T-helper 22 cell (primary cell): ENCODE measurements around the gene ASTN2.

Experiments
- DNase-seq: peaks from one replicate; pipeline ENCODE4 v3.0.0-alpha.2; 2020; ENCODE audit warnings: low read depth

Gene ASTN2

GRCh38 chr9:117414906-117415331, at the start of gene ASTN2:
Gene ASTN2, minus strand, starts transcription at chr9:117415057. Its CDS starts 119 bp downstream, at chr9:117414938.
- DNase-seq, result no peak

GRCh38 chr9:117462861-117463260, 48.0 kb upstream of the ASTN2 start:
- DNase-seq, result no peak

- no peak for DNase-seq
These were observed 46.5 kb upstream of the ASTN2 start for GRCh38 chr9:117461386-117461785.

GRCh38 chr9:117460743-117461142, 45.9 kb upstream of the ASTN2 start:
- DNase-seq, result no peak

- no peak for DNase-seq
These were observed 45.1 kb upstream of the ASTN2 start for GRCh38 chr9:117459913-117460312.

- no peak for DNase-seq
These were observed 43.2 kb upstream of the ASTN2 start for GRCh38 chr9:117458066-117458465.

- DNase-seq, result no peak
These were observed 39.9 kb upstream of the ASTN2 start for GRCh38 chr9:117454711-117455110.

- DNase-seq, result no peak
These were observed 38.9 kb upstream of the ASTN2 start for GRCh38 chr9:117453737-117454136.

GRCh38 chr9:117451311-117451710, 36.5 kb upstream of the ASTN2 start:
- DNase-seq, result no peak

- DNase-seq, result no peak
These were observed 33.2 kb upstream of the ASTN2 start for GRCh38 chr9:117448066-117448465.

GRCh38 chr9:117445631-117446030, 30.8 kb upstream of the ASTN2 start:
- DNase-seq, result no peak

GRCh38 chr9:117444501-117444900, 29.6 kb upstream of the ASTN2 start:
- DNase-seq, result no peak

- DNase-seq, result no peak
These were observed 22.4 kb upstream of the ASTN2 start for GRCh38 chr9:117437283-117437682.

- DNase-seq, result no peak
These were observed 20.9 kb upstream of the ASTN2 start for GRCh38 chr9:117435630-117436261.

GRCh38 chr9:117434566-117434965, 19.7 kb upstream of the ASTN2 start:
- DNase-seq, result no peak

- DNase-seq, result no peak
These were observed 16.0 kb upstream of the ASTN2 start for GRCh38 chr9:117430813-117431212.

- DNase-seq, result no peak
These were observed 12.6 kb upstream of the ASTN2 start for GRCh38 chr9:117427357-117427913.

- no peak for DNase-seq
These were observed 10.7 kb upstream of the ASTN2 start for GRCh38 chr9:117425566-117425965.

GRCh38 chr9:117424291-117424690, 9.4 kb upstream of the ASTN2 start:
- no peak for DNase-seq

- DNase-seq, result no peak
These were observed 3.3 kb upstream of the ASTN2 start for GRCh38 chr9:117418111-117418510.

GRCh38 chr9:117416856-117417255, 2.0 kb upstream of the ASTN2 start:
- DNase-seq, result no peak

- DNase-seq, result no peak
These were observed 579 bp upstream of the ASTN2 start for GRCh38 chr9:117415358-117415914.

GRCh38 chr9:117414220-117414905, 494 bp downstream of the ASTN2 start:
- DNase-seq, result no peak
